Upper lobe of right lung (tissue), 1 donor: ENCODE data around the gene PDIA4. TPM values are rescaled to one million over a fixed set of nuclear protein-coding genes. Genes with fewer than 3 reads are reported as not detected.
A peak's percentile ranks its signal among the peaks of the same experiment; 100 is the strongest.

Experiments
- ATAC-seq: fragments of 200-7000 bp; cut with Tn5 transposase; one replicate; pipeline ENCODE4 v1.9.1; 2020; ENCODE audit warnings: mild to moderate bottlenecking, moderate library complexity
- DNase-seq: peaks from one replicate; pipeline ENCODE4 v3.0.0-alpha.2; 2020
- H3K27ac ChIP-seq: fragments of 200-600 bp; one replicate; pipeline ENCODE4 v1.8.0; 2022
- H3K27me3 ChIP-seq: fragments of 200-600 bp; one replicate; pipeline ENCODE4 v1.8.0; 2022; ENCODE audit warnings: mild to moderate bottlenecking
- H3K36me3 ChIP-seq: fragments of 200-600 bp; one replicate; pipeline ENCODE4 v1.8.0; 2022
- H3K4me1 ChIP-seq: fragments of 200-600 bp; one replicate; pipeline ENCODE4 v1.8.0; 2022
- H3K4me3 ChIP-seq: fragments of 200-600 bp; one replicate; pipeline ENCODE4 v1.8.0; 2022; ENCODE audit warnings: mild to moderate bottlenecking
- H3K9me3 ChIP-seq: fragments of 200-600 bp; one replicate; pipeline ENCODE4 v1.8.0; 2022
- intact Hi-C: fragments of 100-400 bp; cut with DNase I; formaldehyde crosslinking; loops from one replicate; pipeline ENCODE4 v1.11.0; 2022
- long read RNA-seq: library from polyadenylated mRNA; unstranded; transcript quantifications from one replicate; pipeline ENCODE4 v2.0.0, GENCODE V29; 2021
- total RNA-seq: library from RNA; stranded (reverse); fragmentation: NEBNext Ultra II Directional; extraction: Animal tissue kit (Norgen Biotek cat#: 25700); gene quantifications from one replicate; pipeline ENCODE4 v1.2.1, GENCODE V29; 2021
- TF ChIP-seq, protein P1 (sequence below): fragments of 200-600 bp; IDR thresholded peaks from one replicate; pipeline ENCODE4 v1.8.0; 2022; ENCODE audit warnings: antibody characterized with exemption
- donor health status: DM: no; HTN: yes; CAD: no; lungs with severe emphysema.

Gene PDIA4, protein sequence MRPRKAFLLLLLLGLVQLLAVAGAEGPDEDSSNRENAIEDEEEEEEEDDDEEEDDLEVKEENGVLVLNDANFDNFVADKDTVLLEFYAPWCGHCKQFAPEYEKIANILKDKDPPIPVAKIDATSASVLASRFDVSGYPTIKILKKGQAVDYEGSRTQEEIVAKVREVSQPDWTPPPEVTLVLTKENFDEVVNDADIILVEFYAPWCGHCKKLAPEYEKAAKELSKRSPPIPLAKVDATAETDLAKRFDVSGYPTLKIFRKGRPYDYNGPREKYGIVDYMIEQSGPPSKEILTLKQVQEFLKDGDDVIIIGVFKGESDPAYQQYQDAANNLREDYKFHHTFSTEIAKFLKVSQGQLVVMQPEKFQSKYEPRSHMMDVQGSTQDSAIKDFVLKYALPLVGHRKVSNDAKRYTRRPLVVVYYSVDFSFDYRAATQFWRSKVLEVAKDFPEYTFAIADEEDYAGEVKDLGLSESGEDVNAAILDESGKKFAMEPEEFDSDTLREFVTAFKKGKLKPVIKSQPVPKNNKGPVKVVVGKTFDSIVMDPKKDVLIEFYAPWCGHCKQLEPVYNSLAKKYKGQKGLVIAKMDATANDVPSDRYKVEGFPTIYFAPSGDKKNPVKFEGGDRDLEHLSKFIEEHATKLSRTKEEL
- 117 TPM for total RNA-seq
- long read RNA-seq, transcript PDIA4-201 (10 exons, 2,903 nt) = major isoform, 304 of 409 reads
- long read RNA-seq, transcript PDIA4-203 (3 exons, 632 nt) = minor isoform, 5 of 409 reads
- long read RNA-seq, partial matches to known transcripts = 69 of 409 reads
- long read RNA-seq, other reads (novel, unspliced or antisense) = 31 of 409 reads

DNA sequence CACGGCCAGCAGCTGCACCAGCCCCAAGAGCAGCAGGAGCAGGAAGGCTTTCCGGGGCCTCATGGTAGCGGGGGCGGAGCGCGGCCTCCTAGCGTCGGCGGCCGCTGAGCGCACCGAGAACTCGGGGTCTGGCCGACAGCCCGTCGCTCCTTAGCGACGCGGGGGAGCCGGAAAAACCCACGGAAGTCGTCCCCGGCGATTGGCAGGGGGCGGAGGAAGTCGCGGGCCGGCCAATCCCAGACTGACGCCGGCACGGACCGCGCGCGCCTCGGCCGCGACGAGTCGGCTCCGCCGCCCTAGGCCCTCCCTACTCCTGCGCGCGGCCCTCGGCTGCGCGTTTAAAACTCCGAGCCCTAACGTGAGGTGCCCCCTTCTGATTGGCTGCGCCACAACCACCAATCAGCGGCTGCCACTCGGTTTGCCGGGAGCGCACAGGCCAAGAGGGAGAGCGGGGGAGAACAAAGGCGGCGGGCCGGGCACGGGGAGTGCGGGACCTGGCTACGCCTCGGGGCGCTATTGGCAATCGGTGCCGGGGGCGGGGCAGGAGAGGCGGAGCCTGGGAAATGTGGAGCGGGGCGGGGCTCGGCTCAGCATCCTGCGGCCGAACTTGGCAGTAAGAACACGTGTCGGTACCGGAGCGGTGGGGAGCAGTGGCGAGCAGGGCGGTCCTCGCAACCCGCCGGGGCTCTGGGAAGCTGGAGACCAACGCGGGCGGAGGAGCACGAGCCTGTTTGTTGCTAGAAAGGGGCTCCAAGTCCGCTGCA lies at the start of gene PDIA4:
Gene PDIA4, minus strand, starts transcription at position 160 of the 764 bp plus-strand sequence. Its CDS starts 97 bp downstream, at position 63.
- intact Hi-C loops = no loop called here
- no peaks in the 10 kb centered on the region for H3K36me3 ChIP-seq
- DNase-seq (peak; percentile 100), ATAC-seq (peak; percentile 97)
- peak within 1 kb of the TSS; percentile 80 for H3K4me3 ChIP-seq
- H3K27ac ChIP-seq = peak within 1 kb of the TSS; percentile 94
- H3K9me3 ChIP-seq = no peaks in the 10 kb centered on the region
- no peaks in the 10 kb centered on the region for H3K27me3 ChIP-seq
- TF ChIP-seq, protein P1, sequence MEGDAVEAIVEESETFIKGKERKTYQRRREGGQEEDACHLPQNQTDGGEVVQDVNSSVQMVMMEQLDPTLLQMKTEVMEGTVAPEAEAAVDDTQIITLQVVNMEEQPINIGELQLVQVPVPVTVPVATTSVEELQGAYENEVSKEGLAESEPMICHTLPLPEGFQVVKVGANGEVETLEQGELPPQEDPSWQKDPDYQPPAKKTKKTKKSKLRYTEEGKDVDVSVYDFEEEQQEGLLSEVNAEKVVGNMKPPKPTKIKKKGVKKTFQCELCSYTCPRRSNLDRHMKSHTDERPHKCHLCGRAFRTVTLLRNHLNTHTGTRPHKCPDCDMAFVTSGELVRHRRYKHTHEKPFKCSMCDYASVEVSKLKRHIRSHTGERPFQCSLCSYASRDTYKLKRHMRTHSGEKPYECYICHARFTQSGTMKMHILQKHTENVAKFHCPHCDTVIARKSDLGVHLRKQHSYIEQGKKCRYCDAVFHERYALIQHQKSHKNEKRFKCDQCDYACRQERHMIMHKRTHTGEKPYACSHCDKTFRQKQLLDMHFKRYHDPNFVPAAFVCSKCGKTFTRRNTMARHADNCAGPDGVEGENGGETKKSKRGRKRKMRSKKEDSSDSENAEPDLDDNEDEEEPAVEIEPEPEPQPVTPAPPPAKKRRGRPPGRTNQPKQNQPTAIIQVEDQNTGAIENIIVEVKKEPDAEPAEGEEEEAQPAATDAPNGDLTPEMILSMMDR = peak; percentile 25
- H3K4me1 ChIP-seq = peaks cover 24% of the 10 kb centered on the region

DNA sequence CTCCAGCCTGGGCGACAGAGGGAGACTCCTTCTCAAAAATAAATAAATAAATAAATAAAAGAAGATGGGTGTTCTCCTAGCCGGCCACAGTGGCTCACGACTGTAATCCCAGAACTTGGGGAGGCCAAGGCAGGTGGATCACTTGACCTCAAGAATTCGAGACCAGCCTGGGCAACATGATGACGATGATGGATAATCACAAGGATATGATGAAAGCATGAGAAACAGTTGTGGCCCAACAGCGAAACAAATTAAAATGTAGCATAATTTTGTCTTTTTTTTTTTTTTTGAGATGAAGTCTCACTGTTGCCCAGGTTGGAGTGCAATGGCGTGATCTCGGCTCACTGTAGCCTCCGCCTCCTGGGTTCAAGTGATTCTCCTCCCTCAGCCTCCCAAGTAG lies 49.3 kb upstream of the PDIA4 start:
- intact Hi-C loops = loop anchor here (10.0 kb wide), 1 partner anchor 73 kb away; no protein-coding TSS in a partner anchor
- H3K4me1 ChIP-seq = no peaks in the 10 kb centered on the region
- no peaks in the 10 kb centered on the region for H3K9me3 ChIP-seq
- no peaks in the 10 kb centered on the region for H3K27me3 ChIP-seq
- DNase-seq (peak; percentile 21), ATAC-seq (no peak)
- peaks cover 10% of the 10 kb centered on the region for H3K36me3 ChIP-seq
- H3K4me3 ChIP-seq = no peak overlapping the region
- TF ChIP-seq, protein P1 = no peak
- H3K27ac ChIP-seq = no peak overlapping the region

DNA sequence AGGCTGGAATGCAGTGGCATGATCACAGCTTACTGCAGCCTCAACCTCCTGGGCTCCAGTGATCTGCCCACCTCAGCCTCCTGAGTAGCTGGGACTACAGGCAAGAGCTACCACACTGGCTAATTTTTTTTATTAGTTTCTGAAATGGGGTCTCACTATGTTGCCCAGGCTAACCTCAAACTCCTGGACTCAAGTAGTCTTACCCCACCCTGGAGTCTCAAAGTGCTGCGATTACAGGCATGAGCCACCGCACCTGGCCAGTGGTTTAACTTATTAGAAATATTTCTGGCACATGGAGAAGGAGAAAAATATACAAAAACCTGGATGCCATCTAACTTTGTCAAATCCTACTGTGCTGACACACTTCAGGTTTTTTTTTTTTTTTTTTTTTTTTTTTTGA lies 47.0 kb upstream of the PDIA4 start:
- Histone ChIP-seq H3K36me3 (peaks cover 33% of the 10 kb centered on the region), H3K9me3 (no peaks in the 10 kb centered on the region), H3K27ac (no peak overlapping the region), H3K4me3 (no peak overlapping the region), H3K4me1 (no peaks in the 10 kb centered on the region), H3K27me3 (no peaks in the 10 kb centered on the region)
- peak; percentile 1 for DNase-seq
- ATAC-seq = no peak
- intact Hi-C loops = loop anchor here (10.0 kb wide), 1 partner anchor 70 kb away; no protein-coding TSS in a partner anchor
- TF ChIP-seq, protein P1 = no peak

DNA sequence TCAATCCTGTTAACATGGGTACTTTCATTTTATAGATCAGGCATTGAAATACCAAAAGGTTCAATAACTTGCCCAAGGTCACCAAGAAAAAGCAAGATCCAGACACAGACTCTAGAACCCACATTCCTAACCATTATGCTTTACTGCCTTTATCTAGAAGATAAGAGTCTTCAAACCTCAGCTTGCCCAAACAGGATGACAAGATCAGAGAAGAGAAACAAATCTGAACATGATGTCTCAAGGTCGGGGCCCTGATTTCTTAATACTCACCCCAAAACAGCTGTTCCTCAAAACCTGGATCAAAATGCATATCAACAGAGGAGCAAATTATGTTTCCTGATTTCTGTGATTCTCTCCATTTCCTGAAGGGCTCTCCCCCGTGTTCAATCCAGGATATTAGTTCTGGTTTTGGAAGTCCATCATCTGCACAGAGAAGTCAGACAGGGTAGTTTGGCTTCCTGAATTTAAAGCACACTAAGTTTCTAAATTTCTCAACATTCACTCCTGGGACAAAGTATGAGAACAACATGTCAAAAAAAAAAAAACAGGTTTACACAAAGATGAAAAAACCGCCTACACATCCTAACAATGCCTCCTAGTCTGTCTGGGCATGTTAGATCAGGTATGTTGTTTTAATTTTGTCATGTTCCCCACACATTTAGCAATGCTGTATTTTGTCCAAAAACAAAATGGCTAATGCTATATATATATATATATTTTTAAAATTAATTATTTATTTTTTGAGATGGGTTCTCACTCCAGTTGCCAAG lies 46.0 kb upstream of the PDIA4 start:
- TF ChIP-seq, protein P1 = no peak
- peaks cover 36% of the 10 kb centered on the region for H3K36me3 ChIP-seq

DNA sequence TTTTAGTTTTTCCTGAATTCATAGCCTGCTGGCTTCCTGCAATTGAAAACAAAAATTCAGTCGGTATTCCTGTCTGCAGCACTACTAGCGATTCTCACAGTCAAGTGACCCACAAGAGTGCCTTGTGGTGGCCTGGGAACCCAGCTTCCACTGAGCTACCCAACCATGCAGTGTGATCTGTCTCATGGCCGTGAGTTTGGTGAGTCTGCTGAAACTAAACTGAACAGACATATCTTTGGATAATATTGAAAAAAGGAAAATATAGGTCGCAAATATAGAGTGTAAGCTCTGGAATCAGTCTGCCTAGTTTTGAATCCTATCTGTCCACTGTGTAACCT lies 44.1 kb upstream of the PDIA4 start:
- H3K36me3 ChIP-seq = peaks cover 42% of the 10 kb centered on the region
- ATAC-seq = no peak
- no peak overlapping the region for H3K27ac ChIP-seq
- H3K4me3 ChIP-seq = no peak overlapping the region
- H3K9me3 ChIP-seq = no peaks in the 10 kb centered on the region
- TF ChIP-seq, protein P1 = no peak
- DNase-seq = no peak
- intact Hi-C loops = loop anchor here (10.0 kb wide), 1 partner anchor 68 kb away; no protein-coding TSS in a partner anchor
- H3K4me1 ChIP-seq = no peaks in the 10 kb centered on the region
- no peaks in the 10 kb centered on the region for H3K27me3 ChIP-seq

More for the DNA sequence above, 46.0 kb upstream of the PDIA4 start:
- Histone ChIP-seq H3K9me3 (no peaks in the 10 kb centered on the region), H3K27ac (no peak overlapping the region), H3K27me3 (no peaks in the 10 kb centered on the region), H3K4me3 (no peak overlapping the region), H3K4me1 (no peaks in the 10 kb centered on the region)
- DNase-seq = no peak
- intact Hi-C loops = loop anchor here (10.0 kb wide), 1 partner anchor 70 kb away; no protein-coding TSS in a partner anchor
- no peak for ATAC-seq
